Measurements from ENCODE around the gene TBC1D2B. TPM values are rescaled to one million over a fixed set of nuclear protein-coding genes. Genes with fewer than 3 reads are reported as not detected.

TBC1D2B gene
- polyA plus RNA-seq, 3 donors: 5.9 to 53.3 (median 6.2) TPM

GRCh38 chr15:78110096-78110495 is 32.6 kb upstream of the TBC1D2B start:
- H3K4me1 Mint-ChIP-seq: peaks cover 7% of the 10 kb centered on the region
- Histone ChIP-seq H3K27me3 (ENCODE audit: control insufficient read depth in 2 of 2, insufficient read depth in 2 of 2, low read length in 2 of 2) (no peaks in the 10 kb centered on the region), H2AFZ (ENCODE audit: insufficient read depth, low read depth, low read length, poor library complexity, severe bottlenecking) (no peak overlapping the region), H4K20me1 (ENCODE audit: insufficient read depth, low read length) (no peaks in the 10 kb centered on the region), H3K79me2 (ENCODE audit: insufficient read depth, low read length) (no peaks in the 10 kb centered on the region), H3K4me3 (replicated peaks in 1 of 3; ENCODE audit: low read depth in 2 of 3, low read length in 3 of 3) (no peak overlapping the region), H3K9me3 (replicated peaks in 1 of 2; ENCODE audit: control insufficient read depth in 1 of 2, insufficient read depth in 1 of 2, low read length in 2 of 2) (no peaks in the 10 kb centered on the region), H3K4me2 (replicated peaks; ENCODE audit: extremely low read depth, low read length, poor library complexity, severe bottlenecking) (no peak overlapping the region), H3K9ac (ENCODE audit: insufficient read depth, low read length, poor library complexity, severe bottlenecking) (no peak overlapping the region), H3K36me3 (replicated peaks in 1 of 2; ENCODE audit: control insufficient read depth in 1 of 2, insufficient read depth in 2 of 2, low read length in 2 of 2) (no peaks in the 10 kb centered on the region), H3K4me1 (ENCODE audit: control insufficient read depth in 1 of 2, insufficient read depth in 2 of 2, low read length in 2 of 2) (no peaks in the 10 kb centered on the region), H3K27ac (ENCODE audit: low read depth in 1 of 2, low read length in 2 of 2) (no peak overlapping the region)
- no peaks in the 10 kb centered on the region for H3K9me3 Mint-ChIP-seq
- no peak overlapping the region for H3K4me3 Mint-ChIP-seq
- H3K36me3 Mint-ChIP-seq: no peaks in the 10 kb centered on the region
- intact Hi-C loops (cut with micrococcal nuclease): loop anchor here in 1 of 2 donors (5.0 kb wide), 1 partner anchor 87 kb away; no protein-coding TSS in a partner anchor
- H3K27ac Mint-ChIP-seq: peak overlapping the region in 1 of 7 donors; percentile 1
- no peak for TF ChIP-seq CTCF (IDR thresholded peaks at IDR 0.05)
- 98% methylated on average over 6 of the region's 6 CpGs for WGBS (ENCODE audit: insufficient coverage)
- DNase-seq: no peak
- H3K27me3 Mint-ChIP-seq (ENCODE audit: low read depth in 3 of 3): peaks cover 0 to 3% (median 2%) of the 10 kb centered on the region in 3 donors

- Histone ChIP-seq H3K9me3 (replicated peaks in 1 of 2; ENCODE audit: control insufficient read depth in 1 of 2, insufficient read depth in 1 of 2, low read length in 2 of 2) (no peaks in the 10 kb centered on the region), H3K4me3 (replicated peaks in 1 of 3; ENCODE audit: low read depth in 2 of 3, low read length in 3 of 3) (no peak overlapping the region), H4K20me1 (ENCODE audit: insufficient read depth, low read length) (no peaks in the 10 kb centered on the region), H3K36me3 (replicated peaks in 1 of 2; ENCODE audit: control insufficient read depth in 1 of 2, insufficient read depth in 2 of 2, low read length in 2 of 2) (no peaks in the 10 kb centered on the region), H3K4me1 (ENCODE audit: control insufficient read depth in 1 of 2, insufficient read depth in 2 of 2, low read length in 2 of 2) (no peaks in the 10 kb centered on the region), H3K9ac (ENCODE audit: insufficient read depth, low read length, poor library complexity, severe bottlenecking) (no peak overlapping the region), H3K27me3 (ENCODE audit: control insufficient read depth in 2 of 2, insufficient read depth in 2 of 2, low read length in 2 of 2) (no peaks in the 10 kb centered on the region), H2AFZ (ENCODE audit: insufficient read depth, low read depth, low read length, poor library complexity, severe bottlenecking) (no peak overlapping the region), H3K27ac (ENCODE audit: low read depth in 1 of 2, low read length in 2 of 2) (no peak overlapping the region), H3K4me2 (replicated peaks; ENCODE audit: extremely low read depth, low read length, poor library complexity, severe bottlenecking) (no peak overlapping the region), H3K79me2 (ENCODE audit: insufficient read depth, low read length) (no peaks in the 10 kb centered on the region)
- H3K4me1 Mint-ChIP-seq: peaks cover 10% of the 10 kb centered on the region
- intact Hi-C loops (cut with micrococcal nuclease): loop anchor here (2.0 kb wide), 2 partner anchors 108 to 150 kb away; no protein-coding TSS in a partner anchor
- H3K27me3 Mint-ChIP-seq (ENCODE audit: low read depth in 3 of 3): peaks cover 0 to 3% (median 2%) of the 10 kb centered on the region in 3 donors
- no peak for DNase-seq
- H3K9me3 Mint-ChIP-seq: no peaks in the 10 kb centered on the region
- WGBS (ENCODE audit: insufficient coverage): 100% methylated on average over 9 of the region's 12 CpGs
- no peak for TF ChIP-seq CTCF (IDR thresholded peaks at IDR 0.05)
- no peak overlapping the region for H3K27ac Mint-ChIP-seq
- H3K4me3 Mint-ChIP-seq: no peak overlapping the region
- H3K36me3 Mint-ChIP-seq: no peaks in the 10 kb centered on the region
These were observed 31.6 kb upstream of the TBC1D2B start for GRCh38 chr15:78109156-78109555.

Data from CD14-positive monocyte (primary cell).